Mesenchymal stem cell (in vitro differentiated cells and primary cell): ENCODE results near the gene CFAP73.

Experiments
- DNase-seq: peaks from one replicate; pipeline ENCODE4 v3.0.0-alpha.2; 2013
- H2AFZ ChIP-seq: one replicate; pipeline ENCODE4 v1.6.1; 2013; ENCODE audit warnings: low read depth, mild to moderate bottlenecking, control low read depth, inconsistent platforms, low read length, moderate library complexity
- H2AK5ac ChIP-seq: 2 replicates; pipeline ENCODE4 v1.6.1; 2013; ENCODE audit warnings: low read length, moderate library complexity, mild to moderate bottlenecking, inconsistent platforms; ENCODE audit not compliant: severe bottlenecking
- H2BK120ac ChIP-seq: one replicate; pipeline ENCODE4 v1.6.1; 2013; ENCODE audit warnings: low read depth, mild to moderate bottlenecking, inconsistent platforms, low read length, moderate library complexity
- H2BK12ac ChIP-seq, 2 experiments: one replicate each; pipeline ENCODE4 v1.6.1; 2013; ENCODE audit warnings: inconsistent platforms in 2 of 2, low read length in 2 of 2, mild to moderate bottlenecking in 2 of 2, moderate library complexity in 2 of 2, control low read depth in 1 of 2
- H2BK15ac ChIP-seq: one replicate; pipeline ENCODE4 v1.6.1; 2013; ENCODE audit warnings: mild to moderate bottlenecking, low read depth, inconsistent platforms; ENCODE audit not compliant: poor library complexity, severe bottlenecking
- H2BK5ac ChIP-seq: 2 replicates; pipeline ENCODE4 v1.6.1; 2013; ENCODE audit warnings: low read depth, mild to moderate bottlenecking, low read length, control low read depth, inconsistent platforms; ENCODE audit not compliant: poor library complexity, severe bottlenecking
- H3K14ac ChIP-seq, 2 experiments: one replicate each; pipeline ENCODE4 v1.6.1; 2013; ENCODE audit warnings: inconsistent platforms in 2 of 2, low read length in 2 of 2, control low read depth in 1 of 2, mild to moderate bottlenecking in 1 of 2, moderate library complexity in 1 of 2
- H3K18ac ChIP-seq, 2 experiments: one replicate each; pipeline ENCODE4 v1.6.1; 2013; ENCODE audit warnings: inconsistent platforms in 2 of 2, low read length in 2 of 2, control low read depth in 1 of 2, low read depth in 1 of 2, mild to moderate bottlenecking in 1 of 2
- H3K23ac ChIP-seq, 2 experiments: one replicate each; pipeline ENCODE4 v1.6.1; 2013; ENCODE audit warnings: inconsistent platforms in 2 of 2, low read length in 2 of 2, mild to moderate bottlenecking in 2 of 2, moderate library complexity in 2 of 2, control low read depth in 1 of 2
- H3K27ac ChIP-seq: 2 replicates; pipeline ENCODE4 v1.5.1; 2013; ENCODE audit warnings: mild to moderate bottlenecking, moderate library complexity, low read length, control low read depth, inconsistent platforms; ENCODE audit not compliant: poor library complexity, severe bottlenecking
- H3K27me3 ChIP-seq, 2 experiments: 2 replicates each; pipeline versions ENCODE4 v1.6.1 to v1.7.0; 2013; ENCODE audit warnings: low read length in 2 of 2, mild to moderate bottlenecking in 2 of 2, moderate library complexity in 2 of 2, control low read depth in 1 of 2, inconsistent platforms in 1 of 2; ENCODE audit not compliant: control insufficient read depth in 1 of 2, insufficient read depth in 1 of 2
- H3K36me3 ChIP-seq, 2 experiments: 2 replicates each; pipeline versions ENCODE4 v1.6.1 to v1.7.0; 2013; ENCODE audit warnings: low read length in 2 of 2, control low read depth in 1 of 2, inconsistent platforms in 1 of 2, low read depth in 1 of 2, mild to moderate bottlenecking in 1 of 2; ENCODE audit not compliant: insufficient read depth in 2 of 2, control insufficient read depth in 1 of 2
- H3K4ac ChIP-seq, 2 experiments: one replicate each; pipeline ENCODE4 v1.6.1; 2013; ENCODE audit warnings: inconsistent platforms in 2 of 2, low read length in 2 of 2, mild to moderate bottlenecking in 2 of 2, moderate library complexity in 2 of 2, control low read depth in 1 of 2, low read depth in 1 of 2
- H3K4me1 ChIP-seq: 2 replicates; pipeline ENCODE4 v1.6.1; 2013; ENCODE audit warnings: low read depth, low read length, control low read depth; ENCODE audit not compliant: control insufficient read depth, insufficient read depth
- H3K4me2 ChIP-seq: 2 replicates; pipeline ENCODE4 v1.6.1; 2013; ENCODE audit warnings: low read length, mild to moderate bottlenecking, inconsistent platforms; ENCODE audit not compliant: poor library complexity, severe bottlenecking
- H3K4me3 ChIP-seq, 2 experiments: 2 replicates each; pipeline versions ENCODE4 v1.5.1 to v1.7.0; 2013; ENCODE audit warnings: low read length in 2 of 2, mild to moderate bottlenecking in 2 of 2, control low read depth in 1 of 2, low read depth in 1 of 2; ENCODE audit not compliant: insufficient read depth in 1 of 2
- H3K79me1 ChIP-seq: replicated peaks from 2 replicates; pipeline ENCODE4 v1.6.1; 2013; ENCODE audit warnings: mild to moderate bottlenecking, control low read depth, low read length, inconsistent platforms; ENCODE audit not compliant: poor library complexity, severe bottlenecking
- H3K9ac ChIP-seq: 2 replicates; pipeline ENCODE4 v1.7.0; 2013; ENCODE audit warnings: mild to moderate bottlenecking, low read length, moderate library complexity
- H3K9me3 ChIP-seq: 2 replicates; pipeline ENCODE4 v1.7.0; 2013; ENCODE audit warnings: mild to moderate bottlenecking, low read length; ENCODE audit not compliant: control insufficient read depth
- H4K8ac ChIP-seq: one replicate; pipeline ENCODE4 v1.6.1; 2013; ENCODE audit warnings: inconsistent platforms, mild to moderate bottlenecking, low read length, moderate library complexity
- H4K91ac ChIP-seq: one replicate; pipeline ENCODE4 v1.6.1; 2013; ENCODE audit warnings: mild to moderate bottlenecking, low read length, inconsistent platforms
- WGBS: methylation state at CpG from one replicate; pipeline ENCODE4 v1.1.7; 2013; ENCODE audit warnings: mixed read lengths; 5-methylcytosine and 5-hydroxymethylcytosine counted together

CFAP73 gene

GRCh38 chr12:113161415-113162016 is 12.0 kb downstream of the CFAP73 start:
- no peak overlapping the region for H2BK5ac ChIP-seq
- H2BK120ac ChIP-seq: no peak overlapping the region
- H2BK12ac ChIP-seq: no peak overlapping the region
- no peak overlapping the region for H3K4ac ChIP-seq
- no peak overlapping the region for H3K23ac ChIP-seq
- H2AK5ac ChIP-seq: no peak overlapping the region
- H3K9ac ChIP-seq: no peak overlapping the region
- H3K9me3 ChIP-seq: no peaks in the 10 kb centered on the region
- no peak overlapping the region for H3K27ac ChIP-seq
- DNase-seq: no peak
- H3K4me2 ChIP-seq: no peak overlapping the region
- peaks cover 16% of the 10 kb centered on the region for H3K79me1 ChIP-seq
- no peak overlapping the region for H3K4me3 ChIP-seq
- no peak overlapping the region for H3K18ac ChIP-seq
- H4K8ac ChIP-seq: no peak overlapping the region
- H3K14ac ChIP-seq: no peak overlapping the region
- H2BK15ac ChIP-seq: no peak overlapping the region
- H3K27me3 ChIP-seq: no peaks in the 10 kb centered on the region
- H3K4me1 ChIP-seq: peaks cover 31% of the 10 kb centered on the region
- no peak overlapping the region for H4K91ac ChIP-seq
- H3K36me3 ChIP-seq: peaks cover 71 to 85% of the 10 kb centered on the region in 2 experiments
- H2AFZ ChIP-seq: no peak overlapping the region
- WGBS: 63% methylated on average over 20 of the region's 26 CpGs

DNA sequence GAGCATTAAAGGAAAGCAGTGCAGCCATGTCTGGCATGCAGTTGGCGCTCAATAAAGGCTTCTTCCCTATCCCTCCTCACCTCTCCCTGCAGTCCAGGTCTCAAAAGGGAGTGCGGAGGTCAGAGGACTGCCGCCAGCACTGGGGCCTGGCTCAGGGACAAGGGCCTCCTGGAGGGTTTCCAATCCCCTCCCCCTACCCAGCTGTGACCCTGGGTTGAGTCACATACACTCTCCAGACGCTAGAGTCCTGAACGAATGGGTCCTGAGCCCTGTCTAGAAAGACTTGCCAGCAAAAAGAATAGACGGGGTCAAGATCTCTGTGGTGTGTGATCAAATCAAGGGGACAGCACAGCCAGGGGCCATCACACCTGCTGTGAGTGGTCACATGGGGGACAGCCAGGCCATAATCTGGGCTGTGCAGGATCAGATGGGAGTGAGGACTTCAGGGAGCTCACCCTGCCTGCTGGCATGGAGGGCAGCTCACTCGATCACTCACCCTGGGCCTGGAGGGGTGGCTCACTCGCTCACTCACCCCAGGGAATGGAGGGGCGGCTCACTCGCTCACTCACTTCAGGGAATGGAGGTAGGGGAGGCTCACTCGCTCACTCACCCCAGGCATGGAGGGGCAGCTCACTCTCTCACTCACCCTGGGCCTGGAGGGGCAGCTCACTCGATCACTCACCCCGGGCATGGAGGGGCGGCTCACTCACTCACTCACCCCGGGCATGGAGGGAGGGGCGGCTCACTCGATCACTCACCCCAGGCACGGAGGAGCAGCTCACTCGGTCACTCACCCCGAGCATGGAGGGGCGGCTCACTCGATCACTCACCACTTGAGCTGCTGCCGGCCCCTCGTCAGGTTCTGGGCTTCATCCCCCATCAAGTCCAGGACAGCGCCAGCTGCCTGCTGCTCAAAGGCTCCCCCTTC is 12.8 kb downstream of the CFAP73 start:
- H3K14ac ChIP-seq: peak overlapping the region in 1 of 2 experiments; percentile 79
- H2BK12ac ChIP-seq: peak overlapping the region in 1 of 2 experiments; percentile 19
- H3K9me3 ChIP-seq: no peaks in the 10 kb centered on the region
- H3K4me3 ChIP-seq: no peak overlapping the region
- no peak overlapping the region for H3K4me2 ChIP-seq
- H3K36me3 ChIP-seq: peaks cover 79 to 85% of the 10 kb centered on the region in 2 experiments
- no peak overlapping the region for H3K4ac ChIP-seq
- H2BK15ac ChIP-seq: no peak overlapping the region
- H3K27ac ChIP-seq: no peak overlapping the region
- H2AK5ac ChIP-seq: no peak overlapping the region
- no peak overlapping the region for H4K91ac ChIP-seq
- H3K4me1 ChIP-seq: peaks cover 31% of the 10 kb centered on the region
- 81% methylated on average over 25 of the region's 25 CpGs for WGBS
- no peak overlapping the region for H2AFZ ChIP-seq
- no peak overlapping the region for H3K23ac ChIP-seq
- DNase-seq: peak; percentile 60
- H3K27me3 ChIP-seq: no peaks in the 10 kb centered on the region
- H4K8ac ChIP-seq: no peak overlapping the region
- peaks cover 16% of the 10 kb centered on the region for H3K79me1 ChIP-seq
- no peak overlapping the region for H3K18ac ChIP-seq
- no peak overlapping the region for H2BK5ac ChIP-seq
- H2BK120ac ChIP-seq: no peak overlapping the region
- H3K9ac ChIP-seq: no peak overlapping the region

GRCh38 chr12:113163030-113163360 is 13.5 kb downstream of the CFAP73 start:
- no peak overlapping the region for H3K4me2 ChIP-seq
- H3K18ac ChIP-seq: no peak overlapping the region
- H3K4me1 ChIP-seq: peaks cover 35% of the 10 kb centered on the region
- no peak overlapping the region for H4K91ac ChIP-seq
- peaks cover 79 to 85% of the 10 kb centered on the region in 2 experiments for H3K36me3 ChIP-seq
- no peak overlapping the region for H3K9ac ChIP-seq
- no peak for DNase-seq
- H2BK12ac ChIP-seq: no peak overlapping the region
- no peak overlapping the region for H2BK15ac ChIP-seq
- H2AFZ ChIP-seq: no peak overlapping the region
- peaks cover 16% of the 10 kb centered on the region for H3K79me1 ChIP-seq
- H2BK5ac ChIP-seq: no peak overlapping the region
- 93% methylated on average over 12 of the region's 12 CpGs for WGBS
- H2AK5ac ChIP-seq: no peak overlapping the region
- no peak overlapping the region for H3K4me3 ChIP-seq
- no peak overlapping the region for H3K27ac ChIP-seq
- H4K8ac ChIP-seq: no peak overlapping the region
- H3K27me3 ChIP-seq: no peaks in the 10 kb centered on the region
- H2BK120ac ChIP-seq: no peak overlapping the region
- H3K14ac ChIP-seq: no peak overlapping the region
- H3K9me3 ChIP-seq: no peaks in the 10 kb centered on the region
- H3K4ac ChIP-seq: no peak overlapping the region
- H3K23ac ChIP-seq: no peak overlapping the region

DNA sequence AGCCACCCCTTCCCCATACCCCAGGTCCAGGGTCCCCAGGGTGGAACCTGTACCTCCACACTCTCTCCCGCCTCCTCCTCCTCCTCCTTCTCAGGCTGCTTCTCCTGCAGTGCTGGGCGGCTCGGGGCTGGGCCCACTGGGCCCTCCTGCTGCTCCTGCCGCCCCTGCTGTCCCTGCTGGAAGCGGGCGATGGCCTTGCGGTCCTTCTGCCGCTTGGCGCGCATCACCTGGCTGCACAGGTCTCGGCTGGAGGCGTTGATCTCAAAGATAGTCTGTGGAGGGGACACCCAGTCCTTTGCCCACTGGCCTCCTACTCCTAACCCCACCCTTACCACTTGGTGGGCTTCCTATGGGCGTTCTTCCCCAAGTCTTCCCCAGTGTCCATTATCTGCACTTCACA is 14.5 kb downstream of the CFAP73 start:
- Histone ChIP-seq H2BK12ac (no peak overlapping the region), H2AFZ (no peak overlapping the region)

More for the DNA sequence above, 14.5 kb downstream of the CFAP73 start:
- Histone ChIP-seq H3K14ac (no peak overlapping the region), H3K4me2 (no peak overlapping the region), H2BK15ac (no peak overlapping the region), H4K91ac (no peak overlapping the region), H3K79me1 (peaks cover 18% of the 10 kb centered on the region), H3K18ac (no peak overlapping the region), H2AK5ac (no peak overlapping the region), H3K4ac (no peak overlapping the region), H3K4me1 (peaks cover 35% of the 10 kb centered on the region), H4K8ac (no peak overlapping the region), H3K9ac (no peak overlapping the region), H3K27ac (no peak overlapping the region), H3K36me3 (peaks cover 78 to 85% of the 10 kb centered on the region in 2 experiments), H3K23ac (no peak overlapping the region), H3K4me3 (no peak overlapping the region), H2BK120ac (no peak overlapping the region), H3K9me3 (no peaks in the 10 kb centered on the region), H2BK5ac (no peak overlapping the region), H3K27me3 (no peaks in the 10 kb centered on the region)
- WGBS: 96% methylated on average over 13 of the region's 13 CpGs
- no peak for DNase-seq
